HG03342 (cell line): ENCODE results near the gene MGAT4D.
"Not testable (repeated sequence)": the region's sequence is repeated elsewhere in the genome, so short reads cannot be mapped to it uniquely, and the experiment has no call there.

Experiments
- ATAC-seq: cut with Tn5 transposase; IDR thresholded peaks from one replicate; pipeline ENCODE4 v1.9.1; 2021; ENCODE audit warnings: mild to moderate bottlenecking, moderate library complexity; ENCODE audit not compliant: unreplicated experiment

Gene MGAT4D

GRCh38 chr4:140497747-140498636 lies at the start of gene MGAT4D:
MGAT4D (minus strand) TSS chr4:140498293; CDS start chr4:140498222, 71 bp downstream.
- ATAC-seq = no peak

- no peak for ATAC-seq
Observed at GRCh38 chr4:140533951-140534480, 35.9 kb upstream of the MGAT4D start.

GRCh38 chr4:140529434-140529833 lies 31.3 kb upstream of the MGAT4D start:
- ATAC-seq = no peak

GRCh38 chr4:140523857-140524742 lies 26.0 kb upstream of the MGAT4D start, which contains the start of gene ELMOD2:
ELMOD2 (plus strand) TSS chr4:140524168; CDS start chr4:140525429, 1,261 bp downstream.
- ATAC-seq = peak; percentile 100

- ATAC-seq = peak; percentile 10
Observed at GRCh38 chr4:140523370-140523856, 25.3 kb upstream of the MGAT4D start.

GRCh38 chr4:140515423-140515822 lies 17.3 kb upstream of the MGAT4D start:
- no peak for ATAC-seq

- ATAC-seq = not testable (repeated sequence)
Observed at GRCh38 chr4:140513765-140514164, 15.7 kb upstream of the MGAT4D start.

- ATAC-seq = no peak
Observed at GRCh38 chr4:140504261-140504660, 6.2 kb upstream of the MGAT4D start.

GRCh38 chr4:140499391-140499790 lies 1.3 kb upstream of the MGAT4D start:
- no peak for ATAC-seq

GRCh38 chr4:140497405-140497746 lies 717 bp downstream of the MGAT4D start:
- no peak for ATAC-seq

- ATAC-seq = no peak
Observed at GRCh38 chr4:140485939-140486338, 12.2 kb downstream of the MGAT4D start.

GRCh38 chr4:140483445-140483844 lies 14.6 kb downstream of the MGAT4D start:
- no peak for ATAC-seq

- no peak for ATAC-seq
Observed at GRCh38 chr4:140472156-140472555, 25.9 kb downstream of the MGAT4D start.

GRCh38 chr4:140469791-140470733 lies 28.0 kb downstream of the MGAT4D start:
- ATAC-seq = no peak

- ATAC-seq = no peak
Observed at GRCh38 chr4:140466146-140466545, 31.9 kb downstream of the MGAT4D start.

GRCh38 chr4:140463614-140464013 lies 34.5 kb downstream of the MGAT4D start:
- ATAC-seq = no peak

- ATAC-seq = no peak
Observed at GRCh38 chr4:140463182-140463581, 34.9 kb downstream of the MGAT4D start.

- no peak for ATAC-seq
Observed at GRCh38 chr4:140450352-140450751, 47.7 kb downstream of the MGAT4D start.

GRCh38 chr4:140448830-140449229 lies 49.3 kb downstream of the MGAT4D start:
- ATAC-seq = no peak

- ATAC-seq = no peak
Observed at GRCh38 chr4:140448162-140448561, 49.9 kb downstream of the MGAT4D start.
